ENCODE measurements around the gene PDIA5. TPM values are rescaled to one million over a fixed set of nuclear protein-coding genes. Genes with fewer than 3 reads are reported as not detected.

The PDIA5 gene
- total RNA-seq, 3 donors from 2014 or later = 21.5 to 49.1 (median 22.0) TPM

DNA sequence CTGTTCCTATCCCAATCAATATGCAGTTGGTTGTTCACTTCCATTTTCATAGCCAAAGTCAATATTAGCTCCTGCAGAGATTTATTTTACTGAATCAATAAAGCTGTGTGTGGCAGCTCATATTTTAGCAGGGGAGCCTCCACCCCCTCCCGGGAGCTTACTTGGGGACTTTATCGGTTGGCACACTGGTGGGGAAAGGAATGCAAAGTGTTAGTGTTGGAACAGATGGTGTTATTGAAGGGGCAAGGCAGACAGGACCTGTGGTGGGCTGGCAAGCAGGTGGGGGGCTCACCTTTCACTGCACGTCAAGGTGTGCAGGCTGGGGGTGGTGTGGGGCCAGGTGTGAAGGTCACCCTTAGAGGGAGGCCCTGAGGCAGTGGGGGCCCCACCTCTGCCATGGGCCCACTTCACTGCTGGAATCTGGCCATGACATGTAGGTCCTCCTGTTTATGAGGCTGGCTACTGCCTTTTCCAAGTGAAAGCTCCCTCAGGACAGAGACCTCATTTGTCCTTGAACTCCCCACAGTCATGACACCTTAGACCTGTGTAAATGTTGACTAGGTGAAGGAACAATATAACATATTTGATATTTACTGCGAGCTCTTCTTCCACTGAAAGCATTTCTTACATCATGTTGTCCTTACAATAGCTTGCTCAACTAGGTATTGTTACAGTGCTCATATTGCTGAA is 90.9 kb downstream of the PDIA5 start:
- peaks cover 3% of the 10 kb centered on the region for H3K4me1 ChIP-seq (ENCODE audit: low read depth)
- ATAC-seq (peak; percentile 33), DNase-seq (no peak)
- no peak overlapping the region for H3K4me3 ChIP-seq
- TF ChIP-seq, protein P1, sequence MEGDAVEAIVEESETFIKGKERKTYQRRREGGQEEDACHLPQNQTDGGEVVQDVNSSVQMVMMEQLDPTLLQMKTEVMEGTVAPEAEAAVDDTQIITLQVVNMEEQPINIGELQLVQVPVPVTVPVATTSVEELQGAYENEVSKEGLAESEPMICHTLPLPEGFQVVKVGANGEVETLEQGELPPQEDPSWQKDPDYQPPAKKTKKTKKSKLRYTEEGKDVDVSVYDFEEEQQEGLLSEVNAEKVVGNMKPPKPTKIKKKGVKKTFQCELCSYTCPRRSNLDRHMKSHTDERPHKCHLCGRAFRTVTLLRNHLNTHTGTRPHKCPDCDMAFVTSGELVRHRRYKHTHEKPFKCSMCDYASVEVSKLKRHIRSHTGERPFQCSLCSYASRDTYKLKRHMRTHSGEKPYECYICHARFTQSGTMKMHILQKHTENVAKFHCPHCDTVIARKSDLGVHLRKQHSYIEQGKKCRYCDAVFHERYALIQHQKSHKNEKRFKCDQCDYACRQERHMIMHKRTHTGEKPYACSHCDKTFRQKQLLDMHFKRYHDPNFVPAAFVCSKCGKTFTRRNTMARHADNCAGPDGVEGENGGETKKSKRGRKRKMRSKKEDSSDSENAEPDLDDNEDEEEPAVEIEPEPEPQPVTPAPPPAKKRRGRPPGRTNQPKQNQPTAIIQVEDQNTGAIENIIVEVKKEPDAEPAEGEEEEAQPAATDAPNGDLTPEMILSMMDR (IDR thresholded peaks at IDR 0.05) = no peak
- H3K36me3 ChIP-seq (ENCODE audit: low read depth) = no peaks in the 10 kb centered on the region
- H3K9me3 ChIP-seq = no peaks in the 10 kb centered on the region
- intact Hi-C loops (cut with DNase I, micrococcal nuclease) = no loop called here

DNA sequence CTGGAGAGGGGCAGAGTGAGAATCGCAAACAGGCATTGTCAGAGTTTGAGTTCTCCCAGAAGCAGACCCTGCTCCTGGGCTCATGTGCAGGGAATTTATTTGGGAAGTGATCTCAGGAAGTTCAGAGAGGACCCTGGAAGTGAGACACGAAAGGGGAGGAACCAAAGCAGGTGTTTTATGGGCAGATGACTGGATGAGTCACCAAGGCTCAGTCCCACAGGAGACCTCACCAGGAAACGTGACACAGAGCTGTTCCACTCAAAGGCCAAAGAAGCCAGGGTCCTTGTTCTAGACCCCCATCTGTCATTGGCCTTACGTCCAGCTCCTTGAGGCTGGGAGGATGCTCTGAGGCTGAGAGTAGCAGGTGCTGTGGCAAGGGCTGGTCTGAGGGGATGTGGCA is 91.5 kb downstream of the PDIA5 start:
- TF ChIP-seq, protein P1 (IDR thresholded peaks at IDR 0.05) = no peak
- no peak overlapping the region for H3K4me3 ChIP-seq
- no peaks in the 10 kb centered on the region for H3K36me3 ChIP-seq (ENCODE audit: low read depth)
- intact Hi-C loops (cut with DNase I, micrococcal nuclease) = no loop called here
- peaks cover 3% of the 10 kb centered on the region for H3K4me1 ChIP-seq (ENCODE audit: low read depth)
- ATAC-seq (peak; percentile 80), DNase-seq (no peak)
- H3K9me3 ChIP-seq = no peaks in the 10 kb centered on the region

DNA sequence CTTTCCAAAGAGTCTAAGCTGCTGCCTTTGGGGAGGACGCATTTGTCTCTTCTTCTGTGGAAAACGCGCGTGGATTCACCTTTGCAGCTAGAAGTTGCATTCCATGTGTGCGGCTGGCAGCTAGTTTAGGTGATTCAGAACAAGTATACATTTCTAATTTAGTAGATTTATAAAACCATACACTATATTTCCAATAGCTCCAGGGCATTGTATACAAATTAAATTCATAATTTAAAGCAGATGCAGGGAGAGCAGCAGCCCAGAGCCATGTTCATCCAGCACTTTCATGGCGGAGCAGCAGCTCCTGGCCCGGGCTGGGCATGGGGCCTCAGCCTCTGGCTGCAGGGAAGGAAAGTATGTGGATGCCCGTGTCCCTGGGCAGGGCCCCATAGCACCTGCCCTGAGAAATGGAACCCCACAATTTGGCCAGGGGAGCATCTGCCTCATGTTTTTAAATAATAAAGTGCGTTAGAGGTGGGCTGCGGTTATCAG is 92.1 kb downstream of the PDIA5 start:
- intact Hi-C loops (cut with DNase I, micrococcal nuclease) = no loop called here
- H3K36me3 ChIP-seq (ENCODE audit: low read depth) = no peaks in the 10 kb centered on the region

DNA sequence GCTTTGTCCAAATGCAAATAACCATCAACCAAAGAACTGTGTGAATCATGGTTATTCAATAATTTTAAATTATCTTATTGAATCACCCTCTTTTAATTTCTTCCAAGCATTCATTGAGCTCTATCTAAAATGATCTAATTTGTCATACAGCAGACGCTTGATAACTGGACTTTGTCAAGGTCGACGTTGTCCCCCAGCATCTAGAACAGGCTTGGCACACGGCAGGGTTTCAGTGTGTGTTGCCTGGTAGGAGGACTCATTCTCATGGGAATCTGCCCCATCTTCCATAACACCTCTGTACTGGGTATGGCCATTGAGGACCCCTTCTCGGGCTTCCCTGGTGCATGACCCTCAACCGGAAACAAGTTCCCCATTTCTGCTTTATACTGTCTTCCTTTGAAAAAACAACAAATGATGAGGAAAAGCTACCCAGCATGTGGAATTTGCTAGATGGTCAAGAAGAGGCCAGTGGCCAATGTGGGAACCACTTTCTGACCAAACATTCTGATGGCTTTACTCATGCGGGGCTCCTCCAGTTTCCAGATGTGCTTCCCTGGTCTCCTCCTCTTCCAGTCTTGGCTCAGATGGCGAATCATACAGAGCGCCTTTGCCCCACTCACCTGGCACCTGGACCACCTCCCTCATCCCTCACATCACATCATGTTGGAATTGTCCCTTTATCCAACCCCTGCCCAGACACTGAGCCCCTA is 93.3 kb downstream of the PDIA5 start:
- TF ChIP-seq, protein P1 (IDR thresholded peaks at IDR 0.05) = no peak
- Histone ChIP-seq H3K4me3 (no peak overlapping the region), H3K36me3 (ENCODE audit: low read depth) (no peaks in the 10 kb centered on the region), H3K4me1 (ENCODE audit: low read depth) (peaks cover 3% of the 10 kb centered on the region), H3K9me3 (no peaks in the 10 kb centered on the region)
- ATAC-seq = no peak
- intact Hi-C loops (cut with DNase I, micrococcal nuclease) = no loop called here
- DNase-seq = no peak

More for the DNA sequence above, 92.1 kb downstream of the PDIA5 start:
- Histone ChIP-seq H3K9me3 (no peaks in the 10 kb centered on the region), H3K4me1 (ENCODE audit: low read depth) (peaks cover 3% of the 10 kb centered on the region), H3K4me3 (no peak overlapping the region)
- DNase-seq (no peak), ATAC-seq (no peak)
- TF ChIP-seq, protein P1 (IDR thresholded peaks at IDR 0.05) = no peak

DNA sequence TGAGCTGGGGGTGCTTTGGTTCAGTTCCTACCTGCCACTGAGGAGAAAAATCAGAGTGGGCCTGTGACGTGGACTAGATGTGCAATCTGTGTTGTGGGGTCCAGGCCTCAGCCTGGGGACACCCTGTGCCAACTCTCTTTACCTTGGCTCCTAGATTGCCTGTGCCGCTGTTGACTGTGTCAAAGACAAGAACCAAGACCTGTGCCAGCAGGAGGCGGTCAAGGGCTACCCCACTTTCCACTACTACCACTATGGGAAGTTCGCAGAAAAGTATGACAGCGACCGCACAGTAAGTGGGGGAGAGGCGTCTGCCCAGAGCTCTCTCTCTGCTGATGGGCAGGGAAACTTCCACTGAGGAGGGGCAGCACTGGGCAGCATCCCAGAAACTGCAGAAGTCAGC is 94.3 kb downstream of the PDIA5 start:
- H3K4me1 ChIP-seq (ENCODE audit: low read depth) = peaks cover 3% of the 10 kb centered on the region
- H3K9me3 ChIP-seq = no peaks in the 10 kb centered on the region
- ATAC-seq (no peak), DNase-seq (no peak)
- no peaks in the 10 kb centered on the region for H3K36me3 ChIP-seq (ENCODE audit: low read depth)
- H3K4me3 ChIP-seq = no peak overlapping the region
- intact Hi-C loops (cut with DNase I, micrococcal nuclease) = no loop called here
- TF ChIP-seq, protein P1 (IDR thresholded peaks at IDR 0.05) = no peak

Data from mucosa of descending colon (tissue), 3 donors.